Neural cell (in vitro differentiated cells): Measurements from ENCODE around the gene TGFA. TPM values are rescaled to one million over a fixed set of nuclear protein-coding genes. Genes with fewer than 3 reads are reported as not detected.

Experiments
- H2AFZ ChIP-seq: fragments of 200-600, 300-800 bp; sonication (generic), shearing (Covaris generic); 2 replicates; pipeline ENCODE4 v1.6.0; 2014; ENCODE audit warnings: low read depth, mild to moderate bottlenecking, antibody characterized with exemption, low read length, moderate library complexity
- H3F3A ChIP-seq: fragments of 200-600 bp; shearing (Covaris generic); 2 replicates; pipeline ENCODE4 v1.6.1; 2016; ENCODE audit warnings: mild to moderate bottlenecking, moderate library complexity, mixed read lengths, antibody characterized with exemption, low read length; ENCODE audit not compliant: insufficient read depth, poor library complexity, severe bottlenecking
- H3K27ac ChIP-seq: fragments of 200-600, 300-800 bp; sonication (generic), shearing (Covaris generic); 2 replicates; pipeline ENCODE4 v1.5.1; 2014; ENCODE audit warnings: mild to moderate bottlenecking, low read length, moderate library complexity
- H3K27me3 ChIP-seq: fragments of 300-800, 200-600 bp; sonication (generic), shearing (Covaris generic); 2 replicates; pipeline ENCODE4 v1.6.0; 2014; ENCODE audit warnings: mild to moderate bottlenecking, low read depth, low read length, moderate library complexity; ENCODE audit not compliant: insufficient read depth
- H3K36me3 ChIP-seq: fragments of 300-800, 200-600 bp; sonication (generic), shearing (Covaris generic); 2 replicates; pipeline ENCODE4 v1.5.1; 2014; ENCODE audit warnings: mild to moderate bottlenecking, antibody characterized with exemption, low read length, moderate library complexity; ENCODE audit not compliant: insufficient read depth
- H3K4me2 ChIP-seq: fragments of 300-800, 200-600 bp; sonication (generic), shearing (Covaris generic); 2 replicates; pipeline ENCODE4 v1.6.0; 2014; ENCODE audit warnings: mild to moderate bottlenecking, low read length
- H3K4me3 ChIP-seq: fragments of 300-800, 200-600 bp; sonication (generic), shearing (Covaris generic); 2 replicates; pipeline ENCODE4 v1.5.1; 2014; ENCODE audit warnings: mild to moderate bottlenecking, low read length, moderate library complexity
- H3K79me2 ChIP-seq: fragments of 200-600 bp; shearing (Covaris generic); replicated peaks from 2 replicates; pipeline ENCODE4 v1.6.0; 2014; ENCODE audit warnings: mild to moderate bottlenecking, low read length, moderate library complexity; ENCODE audit not compliant: insufficient read depth
- H3K9ac ChIP-seq: fragments of 300-800, 200-600 bp; sonication (generic), shearing (Covaris generic); 2 replicates; pipeline ENCODE4 v1.6.1; 2016; ENCODE audit warnings: mild to moderate bottlenecking, low read length, mixed read lengths
- H3K9me2 ChIP-seq: fragments of 200-600 bp; shearing (Covaris generic); 2 replicates; pipeline ENCODE4 v1.6.1; 2016; ENCODE audit warnings: mild to moderate bottlenecking, low read length, mixed read lengths; ENCODE audit not compliant: insufficient read depth
- H3K9me3 ChIP-seq: fragments of 200-600, 300-800 bp; sonication (generic), shearing (Covaris generic); 2 replicates; pipeline ENCODE4 v1.6.1; 2016; ENCODE audit warnings: mild to moderate bottlenecking, mixed run types, low read length, moderate library complexity, mixed read lengths
- H4K20me1 ChIP-seq: fragments of 200-600 bp; shearing (Covaris generic); 2 replicates; pipeline ENCODE4 v1.6.1; 2016; ENCODE audit warnings: mild to moderate bottlenecking, mixed run types; ENCODE audit not compliant: insufficient read depth
- EP300 ChIP-seq: fragments of 450-650 bp; conservative IDR thresholded peaks from 2 replicates; pipeline ENCODE4 v1.6.1; 2014; ENCODE audit warnings: antibody characterized with exemption, mild to moderate bottlenecking, moderate library complexity; ENCODE audit not compliant: poor library complexity, severe bottlenecking
- EZH2 ChIP-seq: fragments of 200-600, 300-800 bp; shearing (Covaris generic), sonication (generic); IDR thresholded peaks from 2 replicates; pipeline ENCODE4 v1.6.1; 2014; ENCODE audit warnings: antibody characterized with exemption, low read length, borderline replicate concordance, mild to moderate bottlenecking; ENCODE audit not compliant: insufficient read depth, poor library complexity, severe bottlenecking
- MXI1 ChIP-seq: fragments of 450-650 bp; conservative IDR thresholded peaks from 2 replicates; pipeline ENCODE4 v1.6.1; 2014; ENCODE audit warnings: antibody characterized with exemption, mild to moderate bottlenecking; ENCODE audit not compliant: poor library complexity, severe bottlenecking
- POLR2AphosphoS5 ChIP-seq: IDR thresholded peaks from 2 replicates; pipeline ENCODE4 v1.6.1; 2012
- RAD21 ChIP-seq: fragments of 450-650 bp; conservative IDR thresholded peaks from 2 replicates; pipeline ENCODE4 v1.6.1; 2014; ENCODE audit warnings: antibody characterized with exemption, mild to moderate bottlenecking, moderate library complexity
- SMC3 ChIP-seq: fragments of 450-650 bp; conservative IDR thresholded peaks from 2 replicates; pipeline ENCODE4 v1.6.1; 2014; ENCODE audit warnings: antibody characterized with exemption, mild to moderate bottlenecking, moderate library complexity; ENCODE audit not compliant: poor library complexity
- TAF1 ChIP-seq: IDR thresholded peaks from 2 replicates; pipeline ENCODE4 v1.6.1; 2012; ENCODE audit warnings: low read depth
- polyA plus RNA-seq: library from polyadenylated mRNA; depleted of rRNA; stranded (reverse); fragments of >200 nt; gene quantifications from 2 replicates; pipeline ENCODE4 v1.2.3, GENCODE V29; 2014
- TF ChIP-seq, protein P1 (sequence below): IDR thresholded peaks from 2 replicates; pipeline ENCODE4 v1.6.1; 2012; ENCODE audit warnings: borderline replicate concordance
- TF ChIP-seq, protein P2 (sequence below): fragments of 450-650 bp; IDR thresholded peaks from 2 replicates; pipeline ENCODE4 v1.5.1; 2014; ENCODE audit warnings: antibody characterized with exemption, mild to moderate bottlenecking, moderate library complexity; ENCODE audit not compliant: poor library complexity, severe bottlenecking

The TGFA gene
- polyA plus RNA-seq, 1 donor from 2014 or later = 0.85 TPM

DNA sequence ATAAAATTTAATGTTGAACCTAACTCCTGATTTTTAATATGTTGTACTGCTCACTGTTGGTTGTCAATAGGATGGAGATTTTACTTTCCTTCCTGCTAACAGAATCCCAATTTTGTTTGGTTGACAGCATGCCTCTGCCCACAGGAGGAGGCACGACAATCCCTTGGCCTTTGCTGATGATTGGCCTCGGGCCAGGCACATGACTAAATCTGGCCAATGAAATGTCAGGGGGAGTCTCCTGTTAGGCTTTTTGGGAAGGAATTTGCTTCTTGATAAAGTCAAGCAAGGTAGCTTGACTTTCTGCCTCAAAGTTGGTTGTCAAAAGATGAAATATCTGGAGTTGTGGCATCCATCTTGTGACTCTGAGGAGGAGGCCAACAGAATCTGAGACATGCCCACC lies 6.8 kb upstream of the TGFA start:
- Histone ChIP-seq H3K4me3 (no peak overlapping the region), H3K27ac (no peak overlapping the region), H3F3A (no peaks in the 10 kb centered on the region), H3K9ac (no peak overlapping the region), H3K9me3 (no peaks in the 10 kb centered on the region), H3K79me2 (no peaks in the 10 kb centered on the region), H3K9me2 (no peaks in the 10 kb centered on the region), H3K36me3 (no peaks in the 10 kb centered on the region), H2AFZ (no peak overlapping the region), H3K27me3 (no peaks in the 10 kb centered on the region), H4K20me1 (no peaks in the 10 kb centered on the region), H3K4me2 (no peak overlapping the region)
- TF ChIP-seq RAD21 (no peak), SMC3 (no peak)

DNA sequence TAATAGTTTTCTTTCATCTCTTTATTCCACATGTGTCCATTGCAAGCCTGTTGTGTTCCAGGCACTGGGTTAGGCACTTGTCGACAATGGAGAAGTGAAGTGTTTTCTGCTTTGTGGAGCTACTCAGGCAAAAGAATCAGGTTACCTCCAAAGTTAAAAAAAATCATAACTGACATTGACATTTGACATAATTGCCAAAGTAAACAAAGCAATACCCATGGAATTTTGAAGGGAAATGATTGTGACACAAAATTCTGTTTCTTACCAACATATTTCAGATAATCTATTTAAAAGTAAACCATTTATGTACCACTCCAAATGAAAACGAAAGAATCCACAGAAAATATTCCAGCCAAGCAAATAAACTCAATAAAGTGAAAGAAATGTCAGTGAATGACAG lies 6.4 kb upstream of the TGFA start:
- H3K27ac ChIP-seq = no peak overlapping the region
- no peaks in the 10 kb centered on the region for H3F3A ChIP-seq
- H3K4me2 ChIP-seq = no peak overlapping the region
- no peak overlapping the region for H3K4me3 ChIP-seq
- peaks cover 4% of the 10 kb centered on the region for H3K27me3 ChIP-seq
- no peaks in the 10 kb centered on the region for H3K9me3 ChIP-seq
- H3K9me2 ChIP-seq = no peaks in the 10 kb centered on the region
- no peaks in the 10 kb centered on the region for H3K79me2 ChIP-seq
- H3K36me3 ChIP-seq = no peaks in the 10 kb centered on the region
- no peak overlapping the region for H3K9ac ChIP-seq
- no peak for TF ChIP-seq SMC3
- TF ChIP-seq MXI1 = no peak
- no peak for TF ChIP-seq POLR2AphosphoS5
- TF ChIP-seq RAD21 = no peak
- TF ChIP-seq, protein P1, sequence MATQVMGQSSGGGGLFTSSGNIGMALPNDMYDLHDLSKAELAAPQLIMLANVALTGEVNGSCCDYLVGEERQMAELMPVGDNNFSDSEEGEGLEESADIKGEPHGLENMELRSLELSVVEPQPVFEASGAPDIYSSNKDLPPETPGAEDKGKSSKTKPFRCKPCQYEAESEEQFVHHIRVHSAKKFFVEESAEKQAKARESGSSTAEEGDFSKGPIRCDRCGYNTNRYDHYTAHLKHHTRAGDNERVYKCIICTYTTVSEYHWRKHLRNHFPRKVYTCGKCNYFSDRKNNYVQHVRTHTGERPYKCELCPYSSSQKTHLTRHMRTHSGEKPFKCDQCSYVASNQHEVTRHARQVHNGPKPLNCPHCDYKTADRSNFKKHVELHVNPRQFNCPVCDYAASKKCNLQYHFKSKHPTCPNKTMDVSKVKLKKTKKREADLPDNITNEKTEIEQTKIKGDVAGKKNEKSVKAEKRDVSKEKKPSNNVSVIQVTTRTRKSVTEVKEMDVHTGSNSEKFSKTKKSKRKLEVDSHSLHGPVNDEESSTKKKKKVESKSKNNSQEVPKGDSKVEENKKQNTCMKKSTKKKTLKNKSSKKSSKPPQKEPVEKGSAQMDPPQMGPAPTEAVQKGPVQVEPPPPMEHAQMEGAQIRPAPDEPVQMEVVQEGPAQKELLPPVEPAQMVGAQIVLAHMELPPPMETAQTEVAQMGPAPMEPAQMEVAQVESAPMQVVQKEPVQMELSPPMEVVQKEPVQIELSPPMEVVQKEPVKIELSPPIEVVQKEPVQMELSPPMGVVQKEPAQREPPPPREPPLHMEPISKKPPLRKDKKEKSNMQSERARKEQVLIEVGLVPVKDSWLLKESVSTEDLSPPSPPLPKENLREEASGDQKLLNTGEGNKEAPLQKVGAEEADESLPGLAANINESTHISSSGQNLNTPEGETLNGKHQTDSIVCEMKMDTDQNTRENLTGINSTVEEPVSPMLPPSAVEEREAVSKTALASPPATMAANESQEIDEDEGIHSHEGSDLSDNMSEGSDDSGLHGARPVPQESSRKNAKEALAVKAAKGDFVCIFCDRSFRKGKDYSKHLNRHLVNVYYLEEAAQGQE = no peak
- TF ChIP-seq EZH2 = no peak
- no peak for TF ChIP-seq EP300
- TF ChIP-seq, protein P2, sequence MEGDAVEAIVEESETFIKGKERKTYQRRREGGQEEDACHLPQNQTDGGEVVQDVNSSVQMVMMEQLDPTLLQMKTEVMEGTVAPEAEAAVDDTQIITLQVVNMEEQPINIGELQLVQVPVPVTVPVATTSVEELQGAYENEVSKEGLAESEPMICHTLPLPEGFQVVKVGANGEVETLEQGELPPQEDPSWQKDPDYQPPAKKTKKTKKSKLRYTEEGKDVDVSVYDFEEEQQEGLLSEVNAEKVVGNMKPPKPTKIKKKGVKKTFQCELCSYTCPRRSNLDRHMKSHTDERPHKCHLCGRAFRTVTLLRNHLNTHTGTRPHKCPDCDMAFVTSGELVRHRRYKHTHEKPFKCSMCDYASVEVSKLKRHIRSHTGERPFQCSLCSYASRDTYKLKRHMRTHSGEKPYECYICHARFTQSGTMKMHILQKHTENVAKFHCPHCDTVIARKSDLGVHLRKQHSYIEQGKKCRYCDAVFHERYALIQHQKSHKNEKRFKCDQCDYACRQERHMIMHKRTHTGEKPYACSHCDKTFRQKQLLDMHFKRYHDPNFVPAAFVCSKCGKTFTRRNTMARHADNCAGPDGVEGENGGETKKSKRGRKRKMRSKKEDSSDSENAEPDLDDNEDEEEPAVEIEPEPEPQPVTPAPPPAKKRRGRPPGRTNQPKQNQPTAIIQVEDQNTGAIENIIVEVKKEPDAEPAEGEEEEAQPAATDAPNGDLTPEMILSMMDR = no peak
- TF ChIP-seq TAF1 = no peak
- no peak overlapping the region for H2AFZ ChIP-seq
- H4K20me1 ChIP-seq = no peaks in the 10 kb centered on the region
